WTC11 (cell line): Measurements from ENCODE around the gene ARGFX.

Experiments
- AR ChIP-seq: fragments of 250-450 bp; sonication (Bioruptor Pico); IDR thresholded peaks from 2 replicates; pipeline ENCODE4 v1.9.0; 2021; ENCODE audit warnings: mild to moderate bottlenecking
- CTCF ChIP-seq: fragments of 200-600 bp; IDR thresholded peaks from 2 replicates; pipeline ENCODE4 v1.8.0; 2022; ENCODE audit warnings: antibody characterized with exemption
- ELF4 ChIP-seq: sonication (generic); formaldehyde crosslinking; IDR thresholded peaks from 2 replicates; pipeline ENCODE4 v1.8.1; 2022; ENCODE audit warnings: low read depth, mild to moderate bottlenecking, moderate library complexity, missing genetic modification reagents
- FOXP1 ChIP-seq: sonication (generic); formaldehyde crosslinking; IDR thresholded peaks from 2 replicates; pipeline ENCODE4 v1.8.0; 2022; ENCODE audit warnings: missing genetic modification reagents, mild to moderate bottlenecking, moderate library complexity, borderline replicate concordance
- GABPB1 ChIP-seq: sonication (generic); formaldehyde crosslinking; IDR thresholded peaks from 2 replicates; pipeline ENCODE4 v1.8.1; 2023; ENCODE audit warnings: mild to moderate bottlenecking, missing genetic modification reagents
- NR1H2 ChIP-seq: sonication (generic); formaldehyde crosslinking; IDR thresholded peaks from 2 replicates; pipeline ENCODE4 v1.9.0; 2021; ENCODE audit warnings: mild to moderate bottlenecking, moderate library complexity, missing genetic modification reagents
- NR3C1 ChIP-seq: sonication (generic); formaldehyde crosslinking; conservative IDR thresholded peaks from 2 replicates; pipeline ENCODE4 v1.8.1; 2023; ENCODE audit warnings: low read depth, mild to moderate bottlenecking, missing genetic modification reagents
- TEAD1 ChIP-seq: sonication (generic); formaldehyde crosslinking; IDR thresholded peaks from 2 replicates; pipeline ENCODE4 v1.8.0; 2022; ENCODE audit warnings: mild to moderate bottlenecking, missing genetic modification reagents
- TF ChIP-seq, protein P1 (sequence below): sonication (generic); formaldehyde crosslinking; IDR thresholded peaks from 2 replicates; pipeline ENCODE4 v1.8.0; 2023; ENCODE audit warnings: mild to moderate bottlenecking, missing genetic modification reagents
- TF ChIP-seq, protein P2 (sequence below): sonication (generic); formaldehyde crosslinking; IDR thresholded peaks from 2 replicates; pipeline ENCODE4 v1.8.0; 2022; ENCODE audit warnings: mild to moderate bottlenecking, missing genetic modification reagents

DNA sequence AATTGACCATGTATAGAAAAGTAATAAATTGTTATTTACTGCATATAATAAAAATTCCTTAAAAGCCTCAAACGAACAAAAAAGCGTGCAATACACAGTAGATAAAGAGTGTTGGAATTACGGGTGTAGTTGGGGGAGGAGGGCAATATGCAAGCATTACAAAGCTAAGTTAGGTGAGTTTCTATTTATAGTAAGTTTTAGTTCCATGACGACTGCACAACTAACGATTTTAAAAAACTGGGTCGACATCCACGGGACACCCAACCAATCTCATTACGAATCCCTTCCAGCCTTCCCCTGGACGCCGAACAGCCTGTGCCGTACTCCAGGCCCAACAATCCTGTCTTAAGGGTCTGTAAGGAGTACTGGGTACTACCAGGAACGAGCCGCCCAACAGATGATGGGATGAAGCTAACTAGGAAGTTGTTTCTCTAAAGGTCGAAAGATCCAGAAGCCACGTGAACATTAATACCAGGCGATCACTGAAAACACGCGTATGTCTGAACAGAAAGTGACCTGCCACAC lies 22.6 kb upstream of the ARGFX start:
- no peak for TF ChIP-seq ELF4 (CRISPR knock-in tag)
- TF ChIP-seq, protein P1, sequence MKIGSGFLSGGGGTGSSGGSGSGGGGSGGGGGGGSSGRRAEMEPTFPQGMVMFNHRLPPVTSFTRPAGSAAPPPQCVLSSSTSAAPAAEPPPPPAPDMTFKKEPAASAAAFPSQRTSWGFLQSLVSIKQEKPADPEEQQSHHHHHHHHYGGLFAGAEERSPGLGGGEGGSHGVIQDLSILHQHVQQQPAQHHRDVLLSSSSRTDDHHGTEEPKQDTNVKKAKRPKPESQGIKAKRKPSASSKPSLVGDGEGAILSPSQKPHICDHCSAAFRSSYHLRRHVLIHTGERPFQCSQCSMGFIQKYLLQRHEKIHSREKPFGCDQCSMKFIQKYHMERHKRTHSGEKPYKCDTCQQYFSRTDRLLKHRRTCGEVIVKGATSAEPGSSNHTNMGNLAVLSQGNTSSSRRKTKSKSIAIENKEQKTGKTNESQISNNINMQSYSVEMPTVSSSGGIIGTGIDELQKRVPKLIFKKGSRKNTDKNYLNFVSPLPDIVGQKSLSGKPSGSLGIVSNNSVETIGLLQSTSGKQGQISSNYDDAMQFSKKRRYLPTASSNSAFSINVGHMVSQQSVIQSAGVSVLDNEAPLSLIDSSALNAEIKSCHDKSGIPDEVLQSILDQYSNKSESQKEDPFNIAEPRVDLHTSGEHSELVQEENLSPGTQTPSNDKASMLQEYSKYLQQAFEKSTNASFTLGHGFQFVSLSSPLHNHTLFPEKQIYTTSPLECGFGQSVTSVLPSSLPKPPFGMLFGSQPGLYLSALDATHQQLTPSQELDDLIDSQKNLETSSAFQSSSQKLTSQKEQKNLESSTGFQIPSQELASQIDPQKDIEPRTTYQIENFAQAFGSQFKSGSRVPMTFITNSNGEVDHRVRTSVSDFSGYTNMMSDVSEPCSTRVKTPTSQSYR: no peak
- no peak for TF ChIP-seq CTCF
- no peak for TF ChIP-seq NR3C1 (CRISPR knock-in tag)
- no peak for TF ChIP-seq NR1H2 (CRISPR knock-in tag)
- TF ChIP-seq TEAD1 (CRISPR knock-in tag): no peak
- TF ChIP-seq GABPB1 (CRISPR knock-in tag): no peak
- no peak for TF ChIP-seq FOXP1 (CRISPR knock-in tag)
- TF ChIP-seq, protein P2, sequence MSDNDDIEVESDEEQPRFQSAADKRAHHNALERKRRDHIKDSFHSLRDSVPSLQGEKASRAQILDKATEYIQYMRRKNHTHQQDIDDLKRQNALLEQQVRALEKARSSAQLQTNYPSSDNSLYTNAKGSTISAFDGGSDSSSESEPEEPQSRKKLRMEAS: no peak
- TF ChIP-seq AR: no peak
